Renal cortex interstitium (tissue), 11 donors: ENCODE data around the gene CSNK1G2. TPM values are rescaled to one million over a fixed set of nuclear protein-coding genes. Genes with fewer than 3 reads are reported as not detected.

Experiments
- DNase-seq, 11 donors: peaks; one replicate each; pipeline ENCODE4 v3.0.0-alpha.2; 2013; ENCODE audit warnings: low read depth in 9 of 11, low spot score in 4 of 11; ENCODE audit errors: extremely low read depth in 1 of 11
- polyA plus RNA-seq, 3 donors: library from polyadenylated mRNA; unstranded; fragments of 120-200 nt; gene quantifications; one replicate each; pipeline ENCODE4 v1.2.1, GENCODE V29; 2013; ENCODE audit not compliant: insufficient read length in 3 of 3

The CSNK1G2 gene
- polyA plus RNA-seq, 3 donors: 50.5 to 70.4 (median 67.9) TPM

DNA sequence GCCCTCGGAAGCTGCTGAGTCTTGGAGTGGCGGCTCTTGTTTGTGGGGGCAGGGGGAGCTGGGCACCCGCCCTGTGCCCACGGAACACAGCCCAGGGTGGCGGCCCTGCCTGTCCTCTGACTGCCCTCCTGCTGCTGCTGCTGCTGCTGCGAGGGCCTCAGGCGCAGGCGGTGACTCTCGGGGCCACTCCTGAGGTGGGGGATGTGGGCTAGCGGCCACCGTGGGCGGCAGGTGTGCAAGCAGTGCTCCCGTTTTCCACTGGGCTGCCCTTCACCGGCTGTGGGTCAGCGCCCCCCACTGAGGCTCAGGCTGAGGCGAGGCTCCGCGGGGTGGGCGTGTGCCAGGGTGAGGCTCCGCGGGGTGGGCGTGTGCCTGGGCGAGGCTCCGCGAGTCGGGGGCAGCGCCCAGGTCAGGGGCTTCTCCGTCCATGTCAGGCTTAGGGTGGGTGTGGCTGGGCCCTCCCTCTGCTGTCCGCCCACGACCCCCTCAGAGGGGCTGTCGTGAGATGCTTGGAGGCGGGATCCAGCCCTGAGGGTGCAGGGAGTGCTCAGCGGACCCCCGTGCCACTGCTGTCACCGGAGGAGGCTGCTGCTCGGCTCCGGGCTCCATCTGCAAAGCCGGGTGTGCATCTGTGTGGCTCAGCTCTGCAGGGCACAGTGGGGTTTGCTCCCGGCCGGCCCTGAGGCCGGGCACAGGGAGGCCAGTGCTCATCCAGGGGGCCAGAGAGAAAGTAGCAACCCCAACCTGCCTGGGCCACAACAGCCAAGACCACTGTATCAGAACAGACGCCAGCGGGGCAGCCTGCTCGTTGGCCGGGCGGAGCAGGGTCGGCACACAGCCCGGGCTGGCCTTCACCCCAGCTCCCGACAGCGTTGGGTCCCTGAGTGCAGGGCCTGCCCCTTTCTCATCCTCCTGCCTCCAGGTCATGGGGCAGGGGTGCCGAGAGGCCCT, 14.5 kb downstream of the CSNK1G2 start:
- DNase-seq: no peak

- no peak for DNase-seq
Measured at GRCh38 chr19:1956122-1956494, 15.1 kb downstream of the CSNK1G2 start.

DNA sequence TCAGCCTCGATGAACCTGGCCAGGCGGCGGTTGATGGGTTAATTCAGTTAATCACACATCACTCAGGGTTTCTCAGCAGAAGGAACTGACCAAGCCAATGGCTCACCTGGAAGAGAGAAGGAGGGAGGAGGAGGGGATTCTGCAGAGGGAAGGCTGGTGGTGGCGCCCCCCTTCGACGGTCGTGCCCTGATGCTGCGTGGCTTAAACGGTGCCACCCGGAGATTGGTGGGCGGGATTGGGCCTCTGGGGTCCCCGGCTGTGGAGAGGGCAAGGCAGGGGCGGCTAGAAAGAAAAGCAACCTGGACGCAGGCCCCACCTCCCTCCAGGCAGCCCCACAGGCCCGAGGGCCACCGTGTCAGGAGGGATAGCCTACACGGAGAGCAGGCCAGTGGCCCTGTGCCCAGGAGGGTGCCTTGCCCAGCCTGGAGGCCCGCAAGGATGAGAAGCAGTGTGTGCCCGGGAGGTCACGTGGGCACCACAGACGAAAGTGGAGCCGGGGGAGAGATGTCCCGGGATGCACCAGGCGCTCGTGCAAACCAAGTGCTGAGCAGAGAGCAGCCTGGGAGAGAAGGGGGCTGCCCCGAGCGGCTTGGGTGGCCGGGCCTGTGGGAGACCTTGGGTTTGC, 16.0 kb downstream of the CSNK1G2 start:
- DNase-seq: no peak

DNA sequence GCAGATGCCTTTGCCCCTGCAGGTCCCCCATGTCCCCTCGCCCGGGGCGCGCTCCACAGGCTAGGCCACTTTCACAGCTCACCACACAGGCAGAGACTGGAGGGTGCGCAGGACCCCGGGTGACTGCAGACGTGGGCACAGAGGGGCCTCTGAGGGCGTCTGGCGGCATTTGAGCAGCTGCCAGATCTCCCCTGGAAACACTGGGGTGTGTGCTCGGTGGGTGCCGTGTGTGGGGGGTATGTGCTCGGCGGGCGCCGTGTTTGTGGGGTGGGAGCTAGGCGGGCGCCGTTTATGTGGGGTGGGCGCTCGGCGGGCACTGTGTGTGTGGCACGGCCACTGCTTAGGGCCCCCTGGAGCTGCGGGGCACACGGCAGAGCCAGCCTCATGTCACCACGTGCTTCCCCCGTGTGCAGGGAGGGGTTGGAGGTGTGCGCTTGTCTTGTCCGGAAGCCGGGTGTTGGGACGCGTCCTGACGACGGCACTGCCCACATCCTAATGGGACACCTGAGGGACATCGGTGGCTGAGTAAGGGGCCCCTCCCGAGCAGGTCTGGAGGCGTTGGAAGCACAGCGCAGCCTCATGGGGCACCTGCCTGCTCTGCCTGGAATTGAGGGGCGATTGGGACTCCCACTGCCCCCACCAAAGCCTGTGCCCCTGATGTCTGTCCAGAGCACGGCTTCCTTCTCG, 16.7 kb downstream of the CSNK1G2 start:
- DNase-seq: no peak

DNA sequence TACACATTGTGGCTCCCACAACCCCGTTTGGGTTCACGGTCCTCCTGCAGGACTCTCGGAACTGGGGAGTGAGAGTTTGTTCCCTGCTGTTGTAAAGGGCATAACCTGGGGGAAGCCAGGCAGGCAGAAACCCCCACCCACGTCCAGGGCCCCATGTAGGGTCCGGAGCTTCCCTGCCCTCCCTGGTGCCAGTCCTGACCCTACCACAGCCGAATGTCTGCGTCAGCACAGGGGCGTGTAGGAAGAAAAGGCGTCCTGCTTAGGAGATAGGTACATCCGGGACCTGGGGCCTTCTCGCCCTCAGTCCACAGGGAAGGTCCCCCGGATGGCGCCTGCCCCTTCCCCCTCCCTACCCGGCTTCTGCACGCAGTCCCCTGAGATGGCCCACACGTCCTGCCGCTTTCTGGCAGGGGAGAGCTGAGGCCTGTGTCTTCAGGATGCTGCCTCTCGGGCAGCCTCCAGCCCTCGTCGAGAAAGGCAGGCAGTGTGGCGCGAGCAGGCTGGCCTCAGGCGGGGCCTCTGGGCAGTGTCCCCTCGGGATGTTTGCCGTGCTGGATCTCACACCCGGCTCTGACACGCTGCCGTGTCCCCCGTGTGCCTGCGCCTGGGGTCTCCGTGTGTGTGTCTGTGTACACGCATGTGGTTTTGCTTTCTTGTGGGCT, 19.1 kb downstream of the CSNK1G2 start:
- no peak for DNase-seq

GRCh38 chr19:1961000-1961883, 20.3 kb downstream of the CSNK1G2 start:
- DNase-seq: peak in 3 of 11 donors; percentile 37 to 63 (median 50)

GRCh38 chr19:1962674-1963073, 21.7 kb downstream of the CSNK1G2 start:
- DNase-seq: no peak

GRCh38 chr19:1967087-1967608, 26.2 kb downstream of the CSNK1G2 start:
- DNase-seq: no peak

DNA sequence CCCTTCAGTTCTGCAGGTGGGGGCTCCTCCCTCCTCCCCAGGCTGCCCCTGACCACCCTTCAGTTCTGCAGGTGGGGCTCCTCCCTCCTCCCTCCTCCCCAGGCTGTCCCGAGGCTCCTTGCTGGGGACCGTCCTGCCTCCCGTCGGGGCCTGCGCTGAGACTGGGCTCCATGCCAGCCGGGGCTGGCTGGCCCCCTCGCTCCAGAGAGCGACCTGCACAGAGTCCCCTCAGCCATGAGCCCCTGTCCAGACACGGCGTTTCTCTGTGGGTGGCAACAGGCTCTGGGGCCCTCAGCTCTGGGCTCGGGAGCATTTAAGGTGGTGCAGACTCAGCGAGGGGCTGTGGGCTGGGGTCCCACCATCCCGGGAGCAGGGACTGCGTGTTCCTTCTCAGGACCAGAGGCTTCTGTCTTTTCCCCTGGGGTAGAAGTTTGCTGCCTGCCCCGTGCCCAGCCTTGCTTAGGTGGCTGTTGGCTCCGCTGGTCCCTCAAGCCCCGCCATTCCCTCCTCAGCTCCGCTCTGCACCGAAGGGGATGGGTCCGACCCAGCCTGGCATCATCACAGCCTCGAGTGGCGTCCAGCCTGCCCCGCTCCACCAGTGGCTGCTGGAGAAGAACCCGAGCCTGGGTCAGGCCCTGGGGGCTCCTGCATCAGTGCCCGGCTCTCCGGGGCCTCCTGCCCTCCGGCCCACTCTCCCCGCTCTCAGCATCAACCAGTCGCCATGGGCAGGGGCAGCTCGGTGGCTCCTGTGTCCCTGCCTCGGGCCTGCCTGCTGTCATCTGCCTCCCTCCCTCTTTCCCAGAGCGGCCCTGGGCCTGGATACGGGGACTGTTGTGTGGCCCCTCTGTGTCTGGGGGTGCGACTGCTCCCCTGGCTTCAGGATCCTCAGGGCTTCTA, 27.6 kb downstream of the CSNK1G2 start:
- DNase-seq: peak in 1 of 11 donors; percentile 22

GRCh38 chr19:1969176-1970002, 28.4 kb downstream of the CSNK1G2 start:
- no peak for DNase-seq

GRCh38 chr19:1970003-1970805, 29.2 kb downstream of the CSNK1G2 start:
- DNase-seq: no peak

- no peak for DNase-seq
Measured at GRCh38 chr19:1970806-1971502, 30.0 kb downstream of the CSNK1G2 start.

GRCh38 chr19:1974381-1975161, 33.6 kb downstream of the CSNK1G2 start:
- DNase-seq: no peak

DNA sequence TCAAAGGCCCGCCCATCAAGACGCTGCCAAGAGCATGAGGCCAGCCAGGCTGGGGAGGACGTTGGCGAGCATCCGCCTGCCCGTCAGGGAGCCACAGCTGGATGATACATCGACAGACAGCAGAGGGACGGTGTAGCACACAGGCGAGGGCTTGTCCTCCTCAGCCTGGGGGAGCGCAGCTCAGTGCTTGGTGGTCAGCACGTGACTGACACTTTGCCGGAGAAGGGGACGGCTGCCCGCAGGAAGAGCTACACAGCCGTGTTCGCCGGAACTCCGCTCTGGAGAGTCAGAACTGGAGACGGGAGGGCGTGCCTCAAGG, 34.1 kb downstream of the CSNK1G2 start:
- DNase-seq: no peak
